Aorta (tissue), 5 donors: Measurements from ENCODE around the gene GPR132. TPM values are rescaled to one million over a fixed set of nuclear protein-coding genes. Genes with fewer than 3 reads are reported as not detected.

Experiments
- ATAC-seq: fragments of 200-7000 bp; cut with Tn5 transposase; one replicate; pipeline ENCODE4 v1.9.1; 2022; ENCODE audit warnings: moderate library complexity; ENCODE audit not compliant: low FRiP score
- DNase-seq, 2 donors: peaks; one replicate each; pipeline ENCODE4 v3.0.0-alpha.2; 2020
- H3K27ac ChIP-seq, 2 donors: one replicate each; pipeline ENCODE4 v1.5.1; 2013; ENCODE audit warnings: low read length in 2 of 2, mild to moderate bottlenecking in 2 of 2, moderate library complexity in 2 of 2, control low read depth in 1 of 2, inconsistent platforms in 1 of 2, low read depth in 1 of 2
- H3K27me3 ChIP-seq, 2 donors: one replicate each; pipeline ENCODE4 v1.6.1; 2013; ENCODE audit warnings: control low read depth in 1 of 2, low read length in 1 of 2, mild to moderate bottlenecking in 1 of 2, moderate library complexity in 1 of 2; ENCODE audit not compliant: insufficient read depth in 2 of 2, control insufficient read depth in 1 of 2
- H3K36me3 ChIP-seq, 2 donors: one replicate each; pipeline ENCODE4 v1.6.1; 2013; ENCODE audit warnings: control low read depth in 1 of 2, low read length in 1 of 2, mild to moderate bottlenecking in 1 of 2; ENCODE audit not compliant: insufficient read depth in 2 of 2, control insufficient read depth in 1 of 2
- H3K4me1 ChIP-seq, 2 donors: one replicate each; pipeline ENCODE4 v1.6.1; 2013; ENCODE audit warnings: low read length in 2 of 2, control low read depth in 1 of 2, mild to moderate bottlenecking in 1 of 2, moderate library complexity in 1 of 2; ENCODE audit not compliant: insufficient read depth in 2 of 2, control insufficient read depth in 1 of 2
- H3K4me3 ChIP-seq, 2 donors: one replicate each; pipeline ENCODE4 v1.5.1; 2013; ENCODE audit warnings: low read length in 2 of 2, control low read depth in 1 of 2, mild to moderate bottlenecking in 1 of 2
- H3K9me3 ChIP-seq: one replicate; pipeline ENCODE4 v1.6.1; 2013; ENCODE audit warnings: mild to moderate bottlenecking, low read length; ENCODE audit not compliant: control insufficient read depth
- WGBS, 2 donors: extraction: QIAGEN DNeasy Blood & Tissue Kit; methylation state at CpG; one replicate each; pipeline ENCODE4 v1.1.7; 2013; 5-methylcytosine and 5-hydroxymethylcytosine counted together
- intact Hi-C, 2 donors: fragments of 100-400 bp; cut with DNase I; formaldehyde crosslinking; loops; one replicate each; pipeline versions ENCODE4 v1.14.2 to v1.15.0; 2022
- polyA plus RNA-seq, 2 donors: library from polyadenylated mRNA; stranded (reverse); fragments of 200-250 nt; gene quantifications; one replicate each; pipeline ENCODE4 v1.2.3, GENCODE V29; 2013
- total RNA-seq, 2 donors: library from RNA; stranded (reverse); fragmentation: NEBNext Ultra II Directional; extraction: Animal tissue kit (Norgen Biotek cat#: 25700); gene quantifications; one replicate each; pipeline ENCODE4 v1.2.1, GENCODE V29; 2021
- donor health status: healthy with polysubstance abuse.
- donor health status: Bipolar disorder and iron deficiency.
- donor health status: DM: no; HTN: no; CAD: no.
- donor health status: DM: no; HTN: no; CAD: no.
- donor health status: DM: yes; HTN: yes; CAD: no.

Gene GPR132
- total and polyA plus RNA-seq, 4 donors, result 1.0 to 5.0 (median 2.9) TPM; not detected in 1

DNA sequence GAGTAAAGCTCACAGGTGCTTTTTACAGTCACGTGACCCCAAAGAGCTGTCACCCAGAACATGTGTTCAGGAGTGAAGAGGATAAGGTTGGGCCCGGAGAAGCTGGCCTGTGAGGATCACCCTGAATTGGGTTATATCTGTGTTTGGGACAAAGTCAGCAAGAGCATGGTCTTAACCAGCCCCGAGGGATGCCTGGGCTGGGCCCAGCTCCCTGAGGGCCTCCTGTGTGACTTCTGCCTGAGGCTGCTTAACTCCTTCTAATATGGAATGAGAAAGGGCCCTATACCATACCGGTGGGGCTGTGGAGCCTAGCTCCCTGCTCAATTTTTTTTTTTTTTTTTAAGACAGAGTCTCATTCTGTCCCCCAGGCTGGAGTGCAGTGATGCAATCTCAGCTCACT, 46.8 kb downstream of the GPR132 start:
- ATAC-seq (no peak), DNase-seq (no peak)
- Histone ChIP-seq H3K4me1 (no peaks in the 10 kb centered on the region), H3K4me3 (no peak overlapping the region), H3K36me3 (no peaks in the 10 kb centered on the region), H3K27me3 (no peaks in the 10 kb centered on the region), H3K27ac (no peak overlapping the region), H3K9me3 (no peaks in the 10 kb centered on the region)
- intact Hi-C loops, result no loop called here
- WGBS, 2 donors, result 75 to 83% methylated on average over 4 of the region's 4 CpGs

GRCh38 chr14:105015905-105016304, 49.3 kb downstream of the GPR132 start:
- intact Hi-C loops, result no loop called here
- Histone ChIP-seq H3K36me3 (no peaks in the 10 kb centered on the region), H3K27ac (no peak overlapping the region), H3K27me3 (no peaks in the 10 kb centered on the region), H3K4me3 (no peak overlapping the region), H3K9me3 (no peaks in the 10 kb centered on the region), H3K4me1 (no peaks in the 10 kb centered on the region)
- DNase-seq, result no peak
- WGBS, 2 donors, result 57 to 74% methylated on average over 6 of the region's 6 CpGs
- no peak for ATAC-seq

GRCh38 chr14:105015242-105015641, 50.0 kb downstream of the GPR132 start:
- Histone ChIP-seq H3K4me1 (no peaks in the 10 kb centered on the region), H3K36me3 (no peaks in the 10 kb centered on the region), H3K27me3 (no peaks in the 10 kb centered on the region), H3K9me3 (no peaks in the 10 kb centered on the region), H3K4me3 (no peak overlapping the region), H3K27ac (no peak overlapping the region)
- no peak for DNase-seq
- no peak for ATAC-seq
- 80 to 88% methylated on average over 9 of the region's 9 CpGs for WGBS, 2 donors
- intact Hi-C loops, result no loop called here

DNA sequence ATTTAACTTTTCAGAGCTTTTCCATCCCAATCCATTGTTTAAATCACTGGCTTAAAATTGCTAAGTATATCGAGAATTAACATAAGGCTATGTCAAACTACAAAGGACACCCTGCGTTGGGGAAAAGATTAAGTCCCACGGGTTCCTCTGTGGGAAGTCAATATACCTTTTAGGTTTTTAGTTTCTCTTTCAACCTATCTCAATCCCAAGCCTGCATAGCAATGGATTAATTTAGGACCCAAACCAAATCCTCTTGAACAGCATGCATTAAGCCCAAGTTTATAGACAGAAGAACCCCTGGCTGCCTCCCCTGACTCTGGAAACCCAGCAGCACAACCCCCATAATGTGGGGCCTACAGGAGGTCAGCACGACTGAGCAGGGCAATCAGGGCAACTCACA, 50.6 kb downstream of the GPR132 start:
- Histone ChIP-seq H3K27me3 (no peaks in the 10 kb centered on the region), H3K4me1 (no peaks in the 10 kb centered on the region), H3K36me3 (no peaks in the 10 kb centered on the region), H3K9me3 (no peaks in the 10 kb centered on the region), H3K27ac (no peak overlapping the region), H3K4me3 (no peak overlapping the region)
- intact Hi-C loops, result loop anchor here in 1 of 2 donors (5.0 kb wide), 1 partner anchor 33 kb away; no protein-coding TSS in a partner anchor
- WGBS, 2 donors, result 82 to 84% methylated on average over 4 of the region's 4 CpGs
- ATAC-seq, result no peak
- no peak for DNase-seq

GRCh38 chr14:105014032-105014431, 51.2 kb downstream of the GPR132 start:
- H3K4me1 ChIP-seq, result no peaks in the 10 kb centered on the region
- intact Hi-C loops, result loop anchor here in 1 of 2 donors (5.0 kb wide), 1 partner anchor 33 kb away; no protein-coding TSS in a partner anchor
- DNase-seq, result peak in 1 of 2 donors; percentile 49

GRCh38 chr14:105013150-105013785, 52.0 kb downstream of the GPR132 start:
- Histone ChIP-seq H3K27ac (no peak overlapping the region), H3K27me3 (no peaks in the 10 kb centered on the region), H3K4me3 (no peak overlapping the region), H3K36me3 (no peaks in the 10 kb centered on the region), H3K9me3 (no peaks in the 10 kb centered on the region), H3K4me1 (no peaks in the 10 kb centered on the region)
- intact Hi-C loops, result loop anchor here (2.0 to 5.0 kb wide), 2 partner anchors 32 to 34 kb away; no protein-coding TSS in a partner anchor
- WGBS, 2 donors, result 22 to 24% methylated on average over 8 of the region's 8 CpGs
- ATAC-seq (no peak), DNase-seq (peak in 1 of 2 donors; percentile 78)

More at GRCh38 chr14:105014032-105014431, 51.2 kb downstream of the GPR132 start:
- Histone ChIP-seq H3K4me3 (no peak overlapping the region), H3K27ac (no peak overlapping the region), H3K27me3 (no peaks in the 10 kb centered on the region), H3K9me3 (no peaks in the 10 kb centered on the region), H3K36me3 (no peaks in the 10 kb centered on the region)
- ATAC-seq, result no peak
- 81 to 87% methylated on average over 9 of the region's 9 CpGs for WGBS, 2 donors

GRCh38 chr14:105012171-105012985, 52.9 kb downstream of the GPR132 start:
- no peaks in the 10 kb centered on the region for H3K9me3 ChIP-seq
- intact Hi-C loops, result loop anchor here (2.0 to 5.0 kb wide), 2 partner anchors 32 to 35 kb away; no protein-coding TSS in a partner anchor
- H3K27ac ChIP-seq, result no peak overlapping the region
- 31 to 34% methylated on average over 22 to 23 of the region's 23 CpGs for WGBS, 2 donors
- DNase-seq (peak in 1 of 2 donors; percentile 79), ATAC-seq (peak; percentile 44)
- H3K36me3 ChIP-seq, result no peaks in the 10 kb centered on the region
- no peaks in the 10 kb centered on the region for H3K27me3 ChIP-seq
- no peaks in the 10 kb centered on the region for H3K4me1 ChIP-seq
- no peak overlapping the region for H3K4me3 ChIP-seq

DNA sequence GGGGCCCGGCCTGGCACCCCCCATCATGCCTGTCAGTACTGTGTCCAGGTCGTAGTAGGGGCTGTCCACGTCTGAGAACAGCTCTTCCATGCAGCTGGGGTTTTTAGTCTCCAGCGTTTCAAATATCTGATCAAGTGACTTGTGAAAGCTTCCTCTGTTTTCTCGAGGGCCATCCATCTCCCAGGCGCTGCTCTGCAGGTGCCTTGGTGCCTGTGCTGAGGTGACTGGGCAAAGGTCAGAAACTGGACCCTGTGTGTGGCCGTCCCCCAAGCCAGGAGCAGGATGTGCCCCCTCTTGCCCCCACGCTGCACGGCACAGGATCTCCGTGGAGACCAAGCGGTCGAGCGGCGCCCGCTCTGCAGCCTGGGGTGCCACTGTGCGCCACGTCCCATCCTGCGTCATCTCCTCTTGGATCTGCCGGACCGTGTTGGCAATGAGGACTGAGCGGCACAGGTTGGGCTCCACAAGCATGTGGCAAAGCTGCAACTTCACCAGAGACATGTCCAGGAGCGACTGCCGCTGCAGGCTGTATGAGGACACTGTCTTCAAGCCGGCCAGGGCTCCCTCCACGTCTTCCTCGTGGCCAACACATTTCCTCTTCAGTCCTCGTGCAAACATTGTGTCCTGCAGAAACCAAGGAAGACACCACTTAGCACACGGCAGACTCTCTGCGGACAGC, 53.8 kb downstream of the GPR132 start:
- Histone ChIP-seq H3K4me1 (no peaks in the 10 kb centered on the region), H3K27ac (no peak overlapping the region), H3K36me3 (no peaks in the 10 kb centered on the region), H3K4me3 (no peak overlapping the region), H3K27me3 (no peaks in the 10 kb centered on the region), H3K9me3 (no peaks in the 10 kb centered on the region)
- ATAC-seq (no peak), DNase-seq (peak in 1 of 2 donors; percentile 52)
- intact Hi-C loops, result loop anchor here in 1 of 2 donors (5.0 kb wide), 1 partner anchor 36 kb away; no protein-coding TSS in a partner anchor
- WGBS, 2 donors, result 82 to 83% methylated on average over 29 of the region's 29 CpGs
